ENCODE measurements around the gene TSHZ2.

TSHZ2 gene

DNA sequence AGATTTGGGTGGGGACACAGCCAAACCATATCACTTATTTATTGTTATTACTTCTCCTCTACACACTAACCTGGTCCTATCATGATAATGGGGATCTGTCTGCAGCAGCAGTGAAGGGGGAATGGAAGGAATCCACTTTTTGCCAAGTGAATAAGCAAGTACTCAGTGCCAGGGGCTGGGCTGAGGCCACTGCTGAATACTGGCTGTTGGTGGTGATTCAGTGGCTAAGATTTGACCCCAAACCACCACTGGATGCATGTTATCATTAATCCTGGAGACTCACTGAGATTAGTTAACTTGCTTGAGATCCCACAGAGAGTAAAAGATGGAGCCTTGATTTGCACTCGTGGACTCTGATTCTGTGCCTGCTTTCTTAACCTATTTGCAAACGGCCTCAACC, 127.7 kb downstream of the TSHZ2 start:
- DNase-seq (no peak), ATAC-seq (no peak)
- H3K4me1 Mint-ChIP-seq = no peaks in the 10 kb centered on the region
- H3K27me3 Mint-ChIP-seq = no peaks in the 10 kb centered on the region
- no peak overlapping the region for H3K27ac Mint-ChIP-seq
- H3K9me3 Mint-ChIP-seq = no peaks in the 10 kb centered on the region
- no peak overlapping the region for H3K4me3 Mint-ChIP-seq
- H3K36me3 Mint-ChIP-seq (ENCODE audit: low read depth) = no peaks in the 10 kb centered on the region

DNA sequence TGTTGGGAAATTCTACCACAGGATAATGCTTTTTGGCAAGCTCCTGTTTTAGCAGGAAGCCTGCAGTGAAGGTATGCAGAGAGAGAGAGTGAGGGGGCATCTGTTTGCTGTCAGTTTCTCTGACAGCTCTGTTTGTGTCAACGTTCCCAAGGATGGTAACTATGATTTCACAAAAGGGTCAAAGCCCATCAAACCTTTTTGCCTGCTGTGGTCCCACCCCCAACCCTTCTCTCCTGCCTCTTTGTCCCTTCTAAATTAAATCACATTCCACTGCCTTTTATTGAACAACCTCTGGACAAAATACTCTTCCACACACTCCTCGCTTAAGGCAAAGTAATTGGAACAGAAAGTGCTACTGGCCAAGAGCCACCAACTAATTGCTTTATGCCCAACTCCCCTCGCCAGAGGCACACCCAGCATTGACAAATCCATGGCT, 128.3 kb downstream of the TSHZ2 start:
- Mint-ChIP-seq H3K9me3 (no peaks in the 10 kb centered on the region), H3K27ac (no peak overlapping the region), H3K36me3 (ENCODE audit: low read depth) (no peaks in the 10 kb centered on the region), H3K4me3 (no peak overlapping the region), H3K27me3 (no peaks in the 10 kb centered on the region), H3K4me1 (no peaks in the 10 kb centered on the region)
- ATAC-seq (no peak), DNase-seq (no peak)

DNA sequence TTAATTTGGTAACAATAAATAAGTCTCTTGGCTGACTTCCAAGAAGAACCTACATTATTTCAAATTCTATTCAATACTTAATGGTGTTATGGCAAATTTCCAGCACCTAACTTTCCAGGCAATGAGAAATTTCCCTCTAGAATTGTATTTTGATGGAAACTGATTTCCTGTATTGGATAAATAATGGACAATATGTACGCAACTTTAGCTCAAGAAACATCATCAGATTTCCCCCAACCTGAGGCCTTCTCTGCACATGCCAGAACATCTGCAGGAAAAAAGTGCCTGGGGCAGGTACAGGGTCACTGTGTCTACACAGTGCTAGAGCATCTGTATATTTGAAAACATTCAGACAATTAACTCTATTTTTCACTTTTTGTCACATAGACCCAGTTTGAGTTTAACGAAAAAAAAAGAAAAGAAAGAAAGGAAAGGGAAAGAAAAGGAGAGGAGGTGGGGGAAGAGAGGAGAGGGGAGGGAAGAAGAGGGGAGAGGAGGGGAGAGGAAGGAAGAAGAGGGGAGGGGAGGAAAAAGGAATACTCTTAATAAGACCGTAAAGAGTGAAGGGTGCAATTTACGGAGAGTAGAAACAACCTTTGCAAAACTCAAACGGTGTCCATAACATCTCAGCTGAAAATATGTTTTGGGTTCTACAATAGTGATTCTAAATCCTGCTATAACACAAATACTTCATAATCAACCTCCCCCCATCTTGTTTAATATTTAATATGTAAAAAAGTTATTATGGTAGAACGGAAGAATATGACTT, 130.0 kb downstream of the TSHZ2 start:
- H3K9me3 Mint-ChIP-seq = no peaks in the 10 kb centered on the region
- ATAC-seq (no peak), DNase-seq (no peak)
- no peaks in the 10 kb centered on the region for H3K27me3 Mint-ChIP-seq
- H3K4me3 Mint-ChIP-seq = no peak overlapping the region
- H3K4me1 Mint-ChIP-seq = no peaks in the 10 kb centered on the region
- no peaks in the 10 kb centered on the region for H3K36me3 Mint-ChIP-seq (ENCODE audit: low read depth)
- H3K27ac Mint-ChIP-seq = no peak overlapping the region

DNA sequence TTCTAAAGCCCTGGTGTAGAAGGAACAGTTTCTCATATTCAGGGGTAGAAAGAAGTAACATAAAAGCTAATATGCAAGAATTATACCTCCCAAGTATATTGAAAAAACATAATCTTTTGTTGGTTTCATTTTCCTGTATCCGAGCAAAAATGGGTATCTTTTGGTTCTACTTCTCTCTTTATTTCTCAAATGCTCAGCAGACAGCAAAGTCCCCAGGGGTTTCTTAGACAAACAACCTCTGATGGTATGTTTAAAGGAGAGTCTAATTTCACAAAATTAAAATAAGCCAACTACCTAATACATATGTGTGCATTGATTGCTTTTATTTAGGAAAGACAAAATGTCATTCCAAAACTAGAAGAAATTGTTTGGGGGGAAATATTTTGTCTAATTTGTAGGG, 131.0 kb downstream of the TSHZ2 start:
- no peaks in the 10 kb centered on the region for H3K27me3 Mint-ChIP-seq
- ATAC-seq (no peak), DNase-seq (no peak)
- H3K9me3 Mint-ChIP-seq = no peaks in the 10 kb centered on the region
- H3K27ac Mint-ChIP-seq = no peak overlapping the region
- no peak overlapping the region for H3K4me3 Mint-ChIP-seq
- no peaks in the 10 kb centered on the region for H3K4me1 Mint-ChIP-seq
- no peaks in the 10 kb centered on the region for H3K36me3 Mint-ChIP-seq (ENCODE audit: low read depth)

DNA sequence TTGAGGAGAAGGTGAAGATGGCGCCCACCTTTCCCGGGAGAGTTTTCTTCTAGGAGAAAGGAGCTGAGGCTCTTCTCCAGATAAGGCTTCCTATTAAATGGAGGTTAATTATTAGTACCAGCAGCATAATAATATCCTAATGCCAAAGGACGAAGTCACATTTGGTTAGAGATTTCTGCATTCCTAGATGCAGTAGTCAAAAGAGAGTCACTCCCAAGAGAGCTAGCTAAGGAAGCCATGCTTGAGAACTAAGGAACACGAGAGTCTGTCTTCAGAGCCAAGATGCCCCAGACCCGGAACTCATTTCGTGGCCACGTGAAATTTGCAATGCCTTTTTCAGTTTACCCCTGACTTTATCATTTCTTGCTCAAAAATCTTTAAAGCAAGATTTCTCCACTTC, 132.7 kb downstream of the TSHZ2 start:
- Mint-ChIP-seq H3K27me3 (no peaks in the 10 kb centered on the region), H3K9me3 (no peaks in the 10 kb centered on the region), H3K4me3 (no peak overlapping the region), H3K27ac (no peak overlapping the region), H3K4me1 (no peaks in the 10 kb centered on the region), H3K36me3 (ENCODE audit: low read depth) (no peaks in the 10 kb centered on the region)
- ATAC-seq (no peak), DNase-seq (no peak)

DNA sequence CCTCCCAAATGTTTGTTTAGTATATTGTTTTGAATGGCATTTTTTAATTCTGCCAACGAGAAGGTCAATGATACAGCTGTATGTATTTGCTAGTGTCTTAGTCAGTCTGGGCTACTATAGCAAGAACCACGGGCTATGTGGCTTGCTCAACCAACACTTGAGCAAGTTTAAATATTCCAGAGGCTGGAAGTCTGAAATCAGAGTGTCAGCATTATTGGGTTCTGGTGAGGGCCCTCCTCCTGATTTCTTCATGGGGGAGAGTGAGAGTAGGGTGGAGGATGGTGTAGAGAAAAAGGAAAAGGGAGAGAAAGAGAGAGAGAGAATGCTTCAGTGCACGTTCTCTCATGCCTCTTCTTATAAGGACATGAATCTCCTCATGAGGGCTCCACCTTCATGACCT, 144.6 kb downstream of the TSHZ2 start:
- DNase-seq (no peak), ATAC-seq (no peak)
- Mint-ChIP-seq H3K4me1 (no peaks in the 10 kb centered on the region), H3K27ac (no peak overlapping the region), H3K36me3 (ENCODE audit: low read depth) (no peaks in the 10 kb centered on the region), H3K9me3 (no peaks in the 10 kb centered on the region), H3K4me3 (no peak overlapping the region), H3K27me3 (peaks cover 11% of the 10 kb centered on the region)

DNA sequence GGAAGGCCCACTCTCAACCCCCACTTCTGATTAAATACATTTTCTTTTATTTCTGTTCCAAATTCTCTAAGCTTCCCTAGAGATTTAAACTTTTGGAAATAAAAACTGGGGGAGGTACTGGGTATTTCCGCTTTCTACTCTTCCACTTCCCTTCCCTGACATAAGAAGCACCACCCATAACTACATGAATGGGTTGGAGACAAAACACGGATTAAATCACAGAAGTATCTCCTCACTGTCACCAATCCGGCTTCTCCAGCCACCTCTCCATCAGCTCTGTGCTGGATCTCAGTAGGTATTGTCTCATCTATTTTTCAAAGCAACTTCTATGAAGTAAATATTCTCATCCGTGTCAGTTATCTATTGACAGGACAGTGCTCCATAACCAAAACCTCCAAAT, 150.7 kb downstream of the TSHZ2 start:
- Mint-ChIP-seq H3K4me3 (no peak overlapping the region), H3K4me1 (peaks cover 4% of the 10 kb centered on the region), H3K27me3 (peaks cover 15% of the 10 kb centered on the region), H3K27ac (no peak overlapping the region), H3K9me3 (no peaks in the 10 kb centered on the region), H3K36me3 (ENCODE audit: low read depth) (no peaks in the 10 kb centered on the region)
- no peak for ATAC-seq
- no peak for DNase-seq

DNA sequence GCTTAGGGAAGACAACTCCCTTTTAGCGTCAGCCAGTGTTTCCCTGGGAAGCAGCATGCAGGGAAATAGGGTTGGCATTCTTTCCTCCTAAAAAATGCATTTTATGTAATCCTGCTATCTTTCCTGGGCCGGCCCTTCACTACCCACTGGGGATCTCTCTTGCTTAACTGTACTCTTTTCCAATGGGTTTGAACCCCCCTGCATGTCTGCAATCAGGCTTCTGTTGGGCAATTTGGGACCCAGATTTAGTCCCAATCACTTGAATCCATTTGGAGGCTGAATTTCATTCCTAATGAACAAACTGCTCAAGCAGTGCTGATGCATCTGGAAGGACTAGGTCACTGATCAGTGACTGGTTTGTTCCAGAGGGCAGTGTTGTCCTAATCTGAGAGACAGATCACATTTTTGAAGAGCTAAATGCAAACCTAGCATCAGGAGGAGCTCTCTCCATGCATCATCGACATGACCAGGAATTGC, 152.0 kb downstream of the TSHZ2 start:
- ATAC-seq = no peak
- H3K9me3 Mint-ChIP-seq = no peaks in the 10 kb centered on the region

DNA sequence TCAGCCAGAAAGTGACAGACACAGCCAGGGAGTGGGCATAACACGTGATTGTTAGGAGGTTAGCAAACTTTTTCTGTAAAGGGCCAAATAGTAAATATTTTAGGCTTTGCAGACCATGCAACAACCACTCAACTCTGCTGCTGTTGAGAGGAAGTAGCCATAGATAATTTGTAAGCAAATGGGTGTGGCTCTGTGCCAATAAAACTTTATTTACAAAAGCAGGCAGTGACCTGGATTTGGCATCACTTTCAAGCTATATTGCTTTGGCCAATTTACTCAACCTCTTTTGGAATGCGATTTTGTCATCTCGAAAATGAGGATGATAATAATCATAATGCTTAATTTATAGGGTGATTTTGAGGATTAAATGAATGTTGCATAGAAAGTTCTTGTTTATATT, 152.6 kb downstream of the TSHZ2 start:
- H3K36me3 Mint-ChIP-seq (ENCODE audit: low read depth) = no peaks in the 10 kb centered on the region
- no peak overlapping the region for H3K4me3 Mint-ChIP-seq
- H3K27ac Mint-ChIP-seq = no peak overlapping the region
- peaks cover 15% of the 10 kb centered on the region for H3K27me3 Mint-ChIP-seq
- H3K9me3 Mint-ChIP-seq = no peaks in the 10 kb centered on the region
- DNase-seq (no peak), ATAC-seq (no peak)
- peaks cover 8% of the 10 kb centered on the region for H3K4me1 Mint-ChIP-seq

More for the DNA sequence above, 152.0 kb downstream of the TSHZ2 start:
- H3K27me3 Mint-ChIP-seq = peaks cover 15% of the 10 kb centered on the region
- DNase-seq = no peak
- no peak overlapping the region for H3K4me3 Mint-ChIP-seq
- peaks cover 8% of the 10 kb centered on the region for H3K4me1 Mint-ChIP-seq
- no peaks in the 10 kb centered on the region for H3K36me3 Mint-ChIP-seq (ENCODE audit: low read depth)
- H3K27ac Mint-ChIP-seq = no peak overlapping the region

DNA sequence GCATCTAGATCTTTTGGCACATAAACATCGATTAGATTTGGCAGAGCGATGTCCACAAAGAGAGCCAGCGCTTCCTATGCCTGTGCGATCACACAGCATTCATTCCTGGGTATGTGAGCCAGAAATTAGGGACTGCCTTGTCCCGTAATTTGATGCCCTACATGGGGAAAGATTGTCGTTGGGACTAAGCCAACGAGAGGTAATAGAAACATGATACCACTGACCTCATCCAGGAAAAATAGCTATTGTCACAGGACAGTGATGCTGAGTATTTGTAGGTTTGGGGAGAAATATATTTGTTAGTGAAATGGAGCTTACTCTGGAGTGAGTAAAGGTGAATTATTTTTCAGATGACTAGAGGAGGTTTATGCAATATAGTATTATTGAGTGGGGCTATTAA, 154.0 kb downstream of the TSHZ2 start:
- ATAC-seq = no peak
- Mint-ChIP-seq H3K27me3 (peaks cover 11% of the 10 kb centered on the region), H3K27ac (no peak overlapping the region)

DNA sequence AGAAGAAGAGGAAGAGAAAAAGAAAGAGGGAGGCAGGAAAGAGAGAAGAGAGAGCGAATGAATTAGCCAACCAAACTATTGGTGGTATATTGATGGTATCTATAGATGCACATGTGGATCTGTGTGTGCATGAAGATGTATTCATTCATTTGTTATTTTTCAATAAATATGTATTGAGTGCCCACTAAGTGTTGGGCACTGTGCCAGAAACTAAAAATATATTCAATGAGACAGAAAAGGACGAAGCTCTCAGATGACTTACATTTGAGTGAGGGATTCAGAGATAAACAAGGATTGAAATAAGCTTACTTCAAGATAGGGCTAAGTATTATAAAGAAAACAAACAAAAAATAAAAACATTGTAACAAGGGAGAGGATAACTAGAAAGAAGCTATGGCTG, 154.9 kb downstream of the TSHZ2 start:
- H3K9me3 Mint-ChIP-seq = no peaks in the 10 kb centered on the region
- no peak overlapping the region for H3K27ac Mint-ChIP-seq
- peaks cover 11% of the 10 kb centered on the region for H3K27me3 Mint-ChIP-seq
- ATAC-seq = no peak
- no peak for DNase-seq
- peaks cover 16% of the 10 kb centered on the region for H3K4me1 Mint-ChIP-seq
- no peaks in the 10 kb centered on the region for H3K36me3 Mint-ChIP-seq (ENCODE audit: low read depth)
- H3K4me3 Mint-ChIP-seq = no peak overlapping the region

More for the DNA sequence above, 154.0 kb downstream of the TSHZ2 start:
- H3K4me1 Mint-ChIP-seq = peaks cover 12% of the 10 kb centered on the region
- no peaks in the 10 kb centered on the region for H3K9me3 Mint-ChIP-seq
- H3K4me3 Mint-ChIP-seq = no peak overlapping the region
- H3K36me3 Mint-ChIP-seq (ENCODE audit: low read depth) = no peaks in the 10 kb centered on the region
- DNase-seq = no peak

DNA sequence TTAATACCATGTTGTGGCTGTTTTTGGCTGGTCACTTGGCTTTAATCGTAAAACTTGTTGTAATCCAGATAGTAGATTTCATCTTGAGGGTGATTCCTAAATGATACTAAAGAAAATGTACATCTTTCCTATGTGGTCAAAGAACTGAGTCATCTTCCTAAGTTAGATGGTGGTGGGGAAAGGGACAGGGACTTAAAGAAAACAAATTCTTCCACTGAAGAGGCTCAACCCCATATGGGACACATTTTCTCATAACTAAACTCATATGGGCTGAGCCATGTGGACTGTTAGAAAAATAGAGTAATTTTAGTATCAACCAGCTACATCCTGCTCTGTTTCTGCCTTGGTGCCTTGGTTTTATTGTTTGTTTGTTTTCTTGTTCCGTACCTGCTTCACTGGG, 155.8 kb downstream of the TSHZ2 start:
- H3K9me3 Mint-ChIP-seq = no peaks in the 10 kb centered on the region
- DNase-seq (no peak), ATAC-seq (no peak)
- peaks cover 16% of the 10 kb centered on the region for H3K4me1 Mint-ChIP-seq
- H3K27me3 Mint-ChIP-seq = peaks cover 12% of the 10 kb centered on the region
- no peak overlapping the region for H3K4me3 Mint-ChIP-seq
- no peak overlapping the region for H3K27ac Mint-ChIP-seq
- H3K36me3 Mint-ChIP-seq (ENCODE audit: low read depth) = no peaks in the 10 kb centered on the region

DNA sequence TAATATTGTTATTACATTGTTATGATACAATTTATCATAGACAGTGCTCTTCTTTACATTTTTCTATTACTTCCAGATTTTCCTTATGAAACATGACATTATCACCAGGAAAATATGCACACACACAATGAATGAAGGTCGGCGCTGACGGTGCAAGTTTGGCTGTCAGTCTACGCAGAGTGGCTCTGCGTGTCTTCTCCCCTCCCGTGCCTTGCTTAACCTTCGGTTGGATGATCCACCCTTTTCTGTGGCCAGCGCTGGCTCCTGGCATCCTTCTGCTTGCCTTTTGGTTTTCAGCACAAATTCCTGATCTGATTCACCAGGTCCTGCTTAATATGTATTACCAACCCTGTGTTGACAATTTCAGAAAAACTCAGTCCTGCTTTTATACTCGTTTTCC, 157.4 kb downstream of the TSHZ2 start:
- Mint-ChIP-seq H3K9me3 (no peaks in the 10 kb centered on the region), H3K27me3 (peaks cover 12% of the 10 kb centered on the region), H3K4me3 (no peak overlapping the region), H3K27ac (no peak overlapping the region), H3K36me3 (ENCODE audit: low read depth) (no peaks in the 10 kb centered on the region), H3K4me1 (peaks cover 16% of the 10 kb centered on the region)
- ATAC-seq (no peak), DNase-seq (no peak)

DNA sequence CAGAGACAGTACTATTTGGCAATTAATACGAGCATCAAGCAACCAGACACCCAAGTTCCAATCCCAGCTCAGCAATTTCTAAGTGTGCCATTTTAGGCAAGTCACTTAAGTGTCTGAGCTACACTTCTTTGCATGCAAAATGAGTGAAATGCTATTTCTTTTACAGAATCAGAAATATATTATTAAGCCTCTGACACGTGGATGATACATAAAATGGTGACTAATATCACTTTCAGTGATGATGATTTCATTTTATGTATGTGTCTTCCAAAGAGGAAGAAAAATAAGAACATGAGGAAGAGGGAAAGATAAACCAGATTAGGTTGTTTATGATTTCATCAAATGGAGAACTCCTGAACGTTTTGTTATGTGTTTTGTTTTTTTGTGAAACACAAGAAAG, 158.6 kb downstream of the TSHZ2 start:
- Mint-ChIP-seq H3K36me3 (ENCODE audit: low read depth) (no peaks in the 10 kb centered on the region), H3K27ac (no peak overlapping the region), H3K4me1 (peaks cover 16% of the 10 kb centered on the region), H3K27me3 (peaks cover 12% of the 10 kb centered on the region), H3K9me3 (no peaks in the 10 kb centered on the region), H3K4me3 (no peak overlapping the region)
- DNase-seq (no peak), ATAC-seq (no peak)

DNA sequence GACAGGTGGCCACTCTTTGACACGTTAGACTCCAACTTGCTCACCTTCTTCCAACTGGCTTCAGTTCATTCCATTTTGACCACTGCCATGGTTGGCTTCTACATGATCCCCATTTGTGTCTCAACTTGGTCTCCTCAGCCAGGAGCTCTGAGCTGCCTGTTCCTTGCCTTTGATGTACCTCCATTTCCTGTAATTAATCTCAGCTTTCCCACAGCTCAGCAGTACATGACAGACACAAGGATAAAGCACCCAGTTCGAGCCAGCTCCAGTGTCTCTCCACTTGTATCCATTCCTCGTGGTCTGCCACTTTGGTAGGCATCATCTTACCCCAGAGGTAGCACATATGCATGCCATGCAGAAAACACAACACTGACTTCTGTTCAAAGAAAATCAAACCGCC, 161.0 kb downstream of the TSHZ2 start:
- Mint-ChIP-seq H3K4me1 (peaks cover 9% of the 10 kb centered on the region), H3K4me3 (no peak overlapping the region), H3K36me3 (ENCODE audit: low read depth) (no peaks in the 10 kb centered on the region), H3K27me3 (peaks cover 6% of the 10 kb centered on the region), H3K27ac (no peak overlapping the region), H3K9me3 (no peaks in the 10 kb centered on the region)
- no peak for DNase-seq
- no peak for ATAC-seq

DNA sequence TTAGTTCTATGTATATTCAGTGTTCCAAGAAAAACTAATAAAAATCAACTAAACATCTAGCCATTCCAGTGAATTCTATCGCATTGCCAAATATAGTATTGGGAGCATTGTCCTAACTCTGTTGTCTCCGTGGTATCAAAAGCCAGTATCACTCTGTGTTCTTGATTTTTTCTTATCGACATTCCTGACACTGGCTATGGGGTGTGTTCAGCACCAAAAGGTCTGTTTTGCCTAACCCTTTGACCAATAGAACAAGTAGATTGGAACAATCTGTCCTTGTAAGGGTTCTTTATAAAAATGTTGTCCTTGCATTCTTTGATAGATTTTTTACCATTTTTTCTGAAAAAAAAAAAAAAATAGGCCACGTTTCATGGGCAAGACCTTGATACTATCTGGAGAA, 161.5 kb downstream of the TSHZ2 start:
- Mint-ChIP-seq H3K9me3 (no peaks in the 10 kb centered on the region), H3K4me1 (peaks cover 10% of the 10 kb centered on the region), H3K27ac (no peak overlapping the region), H3K4me3 (no peak overlapping the region), H3K27me3 (peaks cover 4% of the 10 kb centered on the region), H3K36me3 (ENCODE audit: low read depth) (no peaks in the 10 kb centered on the region)
- no peak for ATAC-seq
- no peak for DNase-seq

All from activated naive CD8-positive, alpha-beta T cell treated with anti-CD3 and anti-CD28 coated beads, Interleukin-2, amount 50 U/mL, for 24 hours (primary cell).